Nucleus accumbens (tissue), 56 donors: Measurements from ENCODE around the gene KRTAP10-7.

Source experiments
- DNase-seq, 56 donors: peaks; one replicate each; lab custom pipeline; 2025; lab: John Stamatoyannopoulos, UW

KRTAP10-7 gene

DNA sequence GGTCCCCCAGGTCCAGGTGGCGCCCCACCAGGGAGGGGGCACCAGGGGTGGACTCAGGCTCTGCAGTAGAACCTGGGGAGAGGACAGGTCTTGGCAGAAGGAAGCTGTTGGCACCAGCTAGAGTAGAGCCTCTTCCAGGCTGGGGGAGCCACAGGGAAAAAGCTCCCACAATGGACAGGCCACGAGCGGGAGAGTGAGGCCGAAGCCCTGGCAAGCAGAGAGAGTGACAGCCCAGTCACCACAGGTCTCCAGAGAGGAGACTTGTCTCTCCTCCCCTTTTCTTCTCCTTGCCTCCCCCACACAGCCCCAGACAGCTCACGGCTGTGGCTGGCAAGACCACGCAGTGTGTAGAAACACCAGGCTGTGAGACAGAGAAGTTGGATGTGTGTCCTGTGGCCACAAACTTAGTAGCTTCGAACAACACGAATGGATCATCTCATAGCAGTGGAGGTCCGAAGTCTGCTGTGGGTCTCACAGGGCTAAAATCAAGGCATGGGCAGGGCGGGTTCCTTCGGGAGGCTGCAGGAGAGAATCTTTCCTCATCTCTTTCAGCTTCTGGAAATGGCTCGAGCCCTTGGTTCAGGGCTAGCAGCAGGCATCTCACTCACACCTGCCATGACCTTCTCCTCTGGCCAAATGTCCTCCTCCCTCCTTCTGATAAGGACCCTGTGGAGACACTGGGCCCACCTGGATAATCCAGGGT lies 50.7 kb downstream of the KRTAP10-7 start:
- no peak for DNase-seq
